HG03060 (cell line): Measurements from ENCODE around the gene NXN.
"Not testable (repeated sequence)": the region's sequence is repeated elsewhere in the genome, so short reads cannot be mapped to it uniquely, and the experiment has no call there.

Source experiments
- ATAC-seq: cut with Tn5 transposase; IDR thresholded peaks from one replicate; pipeline ENCODE4 v1.9.1; 2021; ENCODE audit warnings: low read depth, moderate number of reproducible peaks; ENCODE audit not compliant: unreplicated experiment

The NXN gene

DNA sequence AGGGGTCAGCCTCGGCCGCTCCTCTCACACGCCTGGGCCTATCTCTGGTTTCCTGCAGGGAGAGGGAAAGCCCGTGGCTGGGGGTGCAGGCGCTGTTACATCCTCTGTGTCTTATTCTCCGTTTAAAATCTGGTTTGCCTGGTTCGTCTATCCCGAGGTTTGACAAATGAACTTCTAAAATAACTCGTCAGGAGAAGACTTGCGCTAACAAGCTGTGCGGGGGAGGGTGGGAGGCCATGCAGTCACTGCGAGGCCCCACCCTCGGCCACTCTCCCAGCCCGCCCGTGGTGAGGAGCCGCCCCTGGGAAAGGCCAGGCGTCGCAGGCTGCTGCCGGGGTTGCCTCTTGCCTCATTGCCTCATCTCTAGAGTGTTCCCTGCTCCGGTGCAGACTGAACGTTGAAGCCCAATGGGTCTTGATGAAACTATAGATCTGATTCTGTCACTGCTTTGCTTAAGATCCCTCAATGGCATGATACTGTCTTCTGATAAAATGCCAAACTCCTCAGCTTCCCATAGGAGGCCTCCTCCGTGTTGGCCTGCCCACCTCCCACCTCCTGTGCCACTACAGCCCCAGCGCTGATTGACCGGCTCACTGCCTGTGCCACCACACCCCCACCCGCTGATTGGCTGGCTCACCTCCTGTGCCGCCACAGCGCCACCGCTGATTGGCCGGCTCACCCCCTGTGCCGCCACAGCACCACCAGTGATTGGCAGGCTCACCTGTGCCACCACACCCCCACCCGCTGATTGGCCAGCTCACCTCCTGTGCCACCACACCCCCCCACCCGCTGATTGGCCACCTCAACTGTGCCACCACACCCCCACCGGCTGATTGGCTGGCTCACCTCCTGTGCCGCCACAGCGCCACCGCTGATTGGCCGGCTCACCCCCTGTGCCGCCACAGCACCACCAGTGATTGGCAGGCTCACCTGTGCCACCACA, 189.4 kb downstream of the NXN start:
- ATAC-seq, result not testable (repeated sequence)

DNA sequence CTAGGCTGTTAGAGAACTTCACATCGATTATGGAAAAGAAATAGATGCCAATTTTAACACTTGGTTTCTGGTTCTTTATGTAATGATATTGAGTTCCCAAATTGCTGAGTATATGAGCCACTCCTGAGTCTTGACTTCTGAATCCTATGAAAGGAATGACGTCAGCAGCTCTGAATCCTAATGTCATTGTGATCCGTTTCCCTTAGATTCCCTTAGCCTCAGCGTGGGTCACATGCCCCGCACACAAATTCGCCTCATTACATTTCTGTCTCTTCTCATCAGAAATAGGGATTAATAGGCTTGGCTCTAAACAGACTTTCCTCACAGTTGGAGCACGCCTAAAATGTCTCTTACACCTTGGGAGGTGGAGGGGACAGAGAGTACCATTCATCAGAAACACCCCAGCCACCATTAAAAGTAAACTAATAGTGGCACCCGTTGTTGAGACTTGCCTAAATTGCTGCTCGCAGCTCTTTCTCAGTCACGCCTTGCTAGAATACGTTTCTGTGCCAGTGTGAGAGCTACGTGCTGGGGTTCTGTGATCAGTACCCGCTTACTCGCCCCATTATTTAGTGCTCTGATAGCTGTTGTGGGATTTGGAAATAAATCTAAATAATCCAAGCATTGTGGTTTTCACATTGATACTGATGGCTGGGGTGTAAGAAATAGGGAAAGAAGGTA, 190.3 kb downstream of the NXN start:
- ATAC-seq, result no peak

DNA sequence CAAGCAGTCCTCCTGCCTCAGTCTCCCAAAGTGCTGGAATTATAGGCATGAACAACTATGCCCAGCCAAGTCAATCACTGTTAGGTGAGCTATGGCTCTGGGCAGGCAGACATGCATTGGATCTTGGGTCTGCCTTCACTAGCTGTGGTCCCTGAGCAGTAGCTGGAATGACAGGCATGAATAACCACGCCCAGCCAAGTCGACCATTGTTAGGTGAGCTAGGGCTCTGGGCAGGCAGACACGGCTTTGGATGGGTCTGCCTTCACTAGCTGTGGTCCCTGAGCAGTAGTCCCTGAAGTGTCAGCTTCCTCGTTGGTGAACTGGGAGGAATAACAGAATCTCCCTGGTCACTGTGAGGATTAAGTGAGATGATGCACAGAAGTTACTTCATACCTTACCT, 191.0 kb downstream of the NXN start:
- ATAC-seq, result no peak

DNA sequence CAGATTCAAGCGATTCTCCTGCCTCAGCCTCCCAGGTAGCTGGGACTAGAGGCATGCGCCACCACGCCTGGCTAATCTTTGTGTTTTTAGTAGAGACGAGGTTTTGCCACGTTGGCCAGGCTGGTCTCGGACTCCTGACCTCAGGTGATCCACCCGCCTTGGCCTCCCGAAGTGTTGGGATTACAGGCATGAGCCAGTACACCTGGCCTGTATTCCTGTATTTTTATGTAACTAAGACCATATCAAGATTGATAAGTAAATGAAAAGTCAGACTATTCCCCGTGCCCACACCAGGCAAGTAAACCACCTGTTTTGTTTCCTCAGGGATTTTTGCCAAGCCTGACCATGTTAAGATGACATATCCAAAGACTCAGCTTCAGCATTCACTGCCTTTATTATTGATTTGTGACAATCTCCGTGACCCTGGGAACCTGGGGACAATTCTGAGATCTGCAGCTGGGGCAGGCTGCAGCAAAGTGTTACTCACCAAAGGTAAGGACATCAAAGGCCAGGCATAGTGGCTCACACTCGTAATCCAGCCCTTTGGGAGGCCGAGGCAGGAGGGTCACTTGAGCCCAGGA, 191.8 kb downstream of the NXN start:
- ATAC-seq, result no peak

DNA sequence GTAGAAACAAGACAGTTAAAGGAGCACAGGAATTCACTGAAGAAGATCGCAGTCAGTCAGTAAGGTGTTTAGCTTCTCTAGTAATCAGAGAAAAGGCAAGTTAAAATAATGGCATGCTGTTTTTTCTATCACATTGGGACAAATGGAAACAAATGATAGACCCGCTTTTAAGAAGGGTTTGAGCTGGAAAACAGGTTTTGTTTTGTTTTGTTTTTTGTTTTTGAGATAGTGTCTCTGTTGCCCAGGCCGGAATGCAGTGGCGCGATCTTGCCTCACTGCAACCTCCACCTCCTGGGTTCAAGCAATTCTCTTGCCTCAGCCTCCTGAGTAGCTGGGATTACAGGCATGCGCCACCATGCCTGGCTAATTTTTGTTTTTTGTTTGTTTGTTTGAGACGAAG, 193.7 kb downstream of the NXN start:
- not testable (repeated sequence) for ATAC-seq

DNA sequence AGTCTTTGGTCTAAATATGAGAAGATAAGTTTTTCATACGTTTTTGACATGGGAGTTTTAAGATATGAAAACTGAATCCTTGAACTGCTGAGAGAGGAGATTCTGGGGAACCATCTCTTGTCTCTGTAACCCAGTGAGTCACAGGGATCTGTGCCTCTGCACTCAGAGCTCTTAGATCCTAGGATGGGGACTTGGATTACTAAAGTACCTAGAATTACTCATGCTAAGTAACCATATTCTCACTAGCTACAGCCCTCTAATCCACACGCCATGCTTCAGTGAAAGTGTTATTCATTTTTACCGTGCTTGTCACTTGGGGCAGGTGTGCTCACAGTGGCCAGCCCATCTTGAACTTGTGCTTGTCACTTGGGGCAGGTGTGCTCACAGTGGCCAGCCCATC, 195.4 kb downstream of the NXN start:
- ATAC-seq, result no peak

DNA sequence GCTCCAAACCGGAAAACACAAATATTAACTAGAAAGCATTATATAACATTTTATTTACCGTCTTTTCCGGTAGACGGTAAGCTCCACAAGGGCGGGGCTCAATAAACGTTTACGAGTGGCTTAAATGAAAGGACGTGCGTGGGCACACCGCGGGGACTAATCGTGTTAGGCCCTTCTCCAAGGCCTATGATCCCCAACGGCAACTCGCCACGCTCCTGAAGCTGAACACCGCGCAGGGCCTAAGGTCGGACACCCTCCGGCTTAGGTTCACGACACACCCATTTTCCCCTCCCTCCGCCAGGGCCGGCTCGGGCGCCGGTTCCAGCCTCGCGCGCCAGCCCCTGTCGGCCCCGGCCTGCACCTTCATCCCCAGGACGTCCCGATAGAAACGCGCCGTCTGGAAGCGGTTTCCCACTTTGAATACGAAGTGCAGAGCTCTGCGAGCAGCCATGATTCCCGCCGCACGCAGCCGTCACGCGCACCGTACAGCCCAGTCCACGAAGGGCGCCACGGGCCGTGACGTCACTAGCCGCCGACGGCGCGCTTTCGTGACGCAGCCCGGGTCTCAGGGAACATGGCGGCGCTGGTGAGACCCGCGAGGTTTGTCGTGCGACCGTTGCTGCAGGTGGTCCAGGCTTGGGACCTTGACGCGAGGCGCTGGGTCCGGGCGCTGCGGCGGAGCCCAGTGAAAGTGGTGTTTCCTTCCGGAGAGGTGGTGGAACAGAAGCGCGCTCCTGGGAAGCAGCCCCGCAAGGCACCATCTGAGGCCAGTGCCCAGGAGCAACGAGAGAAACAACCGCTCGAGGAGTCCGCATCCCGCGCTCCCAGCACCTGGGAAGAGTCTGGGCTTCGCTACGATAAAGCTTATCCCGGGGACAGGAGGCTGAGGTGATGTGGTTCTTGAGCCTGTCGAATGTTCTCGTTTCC, 197.5 kb downstream of the NXN start, which contains the start of the genes GLOD4 and MRM3:
GLOD4 (minus strand) TSS at position 476 of the 927 bp plus-strand sequence; CDS start at position 451, 25 bp downstream.
MRM3 (plus strand) TSS at position 549 of the 927 bp plus-strand sequence; CDS start at position 575, 26 bp downstream.
- ATAC-seq, result peak; percentile 54

DNA sequence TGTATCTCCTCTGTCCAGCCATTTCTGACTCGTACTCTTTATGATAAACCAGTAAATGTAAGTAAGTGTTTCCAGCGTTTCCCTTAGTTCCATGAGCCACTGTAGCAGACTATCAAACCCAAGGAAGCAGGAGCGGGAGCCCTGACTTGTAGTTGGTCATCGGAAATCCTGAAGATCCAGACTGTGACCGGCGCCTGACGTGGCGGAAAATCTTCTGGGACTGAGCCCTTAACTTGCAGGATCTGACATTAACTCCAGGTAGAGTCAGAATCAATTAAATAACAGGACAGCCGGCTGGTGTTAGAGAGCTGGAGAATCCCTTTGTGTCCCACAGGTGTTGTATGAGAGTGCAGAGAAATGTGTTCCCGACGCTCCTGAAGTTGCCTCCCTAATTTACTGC, 201.5 kb downstream of the NXN start:
- no peak for ATAC-seq

DNA sequence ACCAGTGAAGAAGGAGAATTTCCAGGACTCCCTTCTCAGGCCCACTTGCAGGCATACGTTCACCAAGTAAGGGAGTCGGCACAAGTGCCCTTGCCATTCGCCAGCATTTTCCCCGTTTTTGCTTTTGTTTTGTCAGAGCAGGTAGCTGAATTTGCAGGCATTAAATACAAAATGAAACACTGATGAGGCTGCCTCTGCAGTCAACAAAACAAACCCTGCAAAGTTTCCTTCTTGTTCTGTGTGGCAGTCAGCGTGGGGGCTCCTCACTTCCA, 205.3 kb downstream of the NXN start:
- ATAC-seq, result no peak

DNA sequence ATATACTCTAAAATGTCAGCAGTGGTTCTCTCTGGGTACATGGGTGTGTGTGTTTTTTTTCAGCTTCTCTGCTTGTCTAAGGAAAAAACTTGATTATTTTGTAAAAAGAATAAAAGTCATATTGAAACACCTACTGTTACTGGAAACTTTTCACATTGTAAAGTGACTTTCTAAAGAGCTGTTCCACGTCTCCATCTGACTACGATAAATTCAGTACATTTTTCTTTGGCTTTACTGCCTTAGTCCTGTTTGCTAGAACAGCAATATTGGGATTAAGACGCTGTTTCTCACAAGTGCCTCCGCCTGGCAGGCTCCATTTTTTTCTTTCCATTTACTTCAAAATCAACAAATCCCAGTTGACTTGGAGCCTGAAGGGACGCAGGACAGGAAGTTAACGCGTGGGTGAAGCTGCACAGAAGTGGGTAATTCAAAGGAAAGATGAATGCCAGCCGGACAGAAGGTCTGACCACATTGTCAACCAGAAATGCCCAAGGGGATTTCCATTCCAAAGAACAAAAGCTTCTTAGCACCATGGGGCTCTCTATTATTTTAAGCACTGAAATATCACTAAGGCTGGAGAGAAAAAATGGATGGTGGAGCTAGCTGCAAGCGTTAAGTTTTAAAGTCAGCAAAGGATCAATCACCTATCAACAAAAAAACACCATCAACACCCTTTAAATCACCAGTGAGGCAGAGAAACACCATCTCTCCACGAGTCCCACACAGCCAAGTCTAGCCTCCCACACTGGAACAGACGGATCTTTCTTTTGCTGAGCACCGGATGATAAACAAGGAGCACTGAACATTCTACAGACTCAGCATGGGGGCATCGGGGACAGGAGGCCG, 205.9 kb downstream of the NXN start:
- ATAC-seq, result no peak

DNA sequence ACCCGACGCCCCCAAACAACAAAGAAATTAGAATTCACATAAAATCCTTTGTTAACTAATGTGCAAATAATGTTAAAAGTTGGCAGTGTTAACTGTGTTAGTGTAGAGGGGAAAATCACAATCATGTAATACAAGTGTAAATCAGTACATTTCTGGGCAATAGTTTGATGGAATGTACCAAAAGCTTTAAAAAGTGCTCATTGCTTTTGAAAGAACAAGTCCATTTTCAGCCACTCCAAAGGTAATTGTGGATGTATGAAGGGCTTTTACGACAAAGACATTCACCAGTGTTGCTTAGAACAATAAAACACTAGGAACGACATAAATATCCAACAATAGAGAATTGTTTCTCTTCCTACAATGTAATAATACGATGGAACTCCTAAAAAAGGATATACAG, 206.6 kb downstream of the NXN start:
- no peak for ATAC-seq

DNA sequence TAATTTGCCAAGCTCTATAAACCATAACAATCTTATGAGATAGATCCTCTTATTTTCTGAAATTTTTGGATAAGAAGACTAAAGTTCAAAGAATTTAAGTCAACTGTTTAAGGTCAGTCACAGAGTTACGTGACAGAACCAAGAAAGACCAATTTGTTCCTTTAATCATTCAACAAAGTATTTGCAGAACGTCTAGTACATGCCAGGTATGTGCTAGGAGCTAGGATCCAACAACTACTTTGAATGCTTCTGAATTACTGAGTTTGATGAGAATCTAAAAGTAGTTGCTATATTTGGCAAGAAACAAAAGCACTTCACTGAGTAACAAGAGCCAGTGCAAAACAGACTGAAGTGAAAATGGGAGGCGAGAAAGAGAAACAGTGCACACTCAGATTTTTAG, 212.5 kb downstream of the NXN start:
- no peak for ATAC-seq

DNA sequence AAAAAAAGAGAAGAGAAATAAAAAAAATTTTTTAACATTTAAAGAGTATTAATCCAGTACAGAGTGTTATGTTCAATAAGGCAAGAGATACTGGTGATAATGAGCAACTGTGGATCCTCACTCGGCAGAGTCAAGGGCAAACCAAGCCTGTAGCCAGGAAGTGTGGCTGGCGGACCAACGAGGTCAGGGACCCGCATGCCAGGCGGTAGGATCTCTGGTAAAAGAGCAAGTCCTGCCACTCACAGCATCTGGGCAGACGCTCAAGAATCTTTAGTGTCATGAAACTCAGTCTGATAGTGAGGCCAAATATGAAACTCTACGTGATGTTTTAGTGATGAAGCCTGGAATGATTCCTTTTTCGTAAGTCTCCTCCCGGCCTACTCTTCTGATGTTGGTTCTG, 219.2 kb downstream of the NXN start:
- no peak for ATAC-seq

DNA sequence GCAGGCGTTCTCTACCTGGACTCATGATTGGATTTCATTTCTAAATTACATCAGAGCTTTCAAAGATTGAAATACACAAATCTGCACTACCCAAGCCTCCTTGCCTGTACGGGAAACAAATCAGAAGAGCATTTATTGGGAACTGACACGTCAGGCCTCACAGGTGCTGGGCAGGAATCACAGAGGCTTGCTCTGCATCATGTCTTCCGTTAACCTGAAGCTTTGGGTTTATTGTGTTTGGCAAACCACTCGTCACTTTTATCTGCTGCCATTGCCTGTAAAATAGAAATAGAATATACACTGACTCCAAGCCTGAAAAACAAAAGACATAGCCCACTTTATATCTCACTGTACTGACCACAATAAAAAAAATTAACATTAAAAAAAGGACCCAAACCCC, 219.6 kb downstream of the NXN start:
- ATAC-seq, result no peak

DNA sequence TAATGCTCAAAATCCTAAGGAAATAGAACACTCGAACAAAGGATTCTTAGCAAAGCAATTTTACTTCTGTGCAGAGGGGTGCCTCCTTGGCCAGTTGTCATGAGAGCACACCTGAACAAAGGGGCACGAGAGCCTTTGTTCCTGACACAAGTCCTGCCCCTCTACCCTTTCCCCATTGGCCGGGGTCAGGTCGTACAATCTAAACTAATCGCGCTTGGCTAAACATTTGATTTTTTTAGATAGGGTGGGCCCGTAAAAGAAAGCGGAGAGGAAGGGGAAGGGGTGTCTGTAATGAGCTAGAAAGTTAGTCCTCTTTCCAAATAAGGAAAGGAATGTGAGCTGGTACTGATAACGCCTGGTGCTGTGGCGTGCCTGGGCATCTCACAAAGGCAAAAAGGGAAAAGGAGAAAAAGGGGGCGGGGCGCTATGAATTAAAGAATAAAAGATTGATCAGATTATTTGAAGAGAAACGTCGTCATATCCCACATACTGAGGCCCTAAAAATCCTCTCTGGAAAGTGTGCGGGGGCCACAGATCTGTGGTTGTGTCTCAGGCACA, 223.5 kb downstream of the NXN start:
- not testable (repeated sequence) for ATAC-seq

DNA sequence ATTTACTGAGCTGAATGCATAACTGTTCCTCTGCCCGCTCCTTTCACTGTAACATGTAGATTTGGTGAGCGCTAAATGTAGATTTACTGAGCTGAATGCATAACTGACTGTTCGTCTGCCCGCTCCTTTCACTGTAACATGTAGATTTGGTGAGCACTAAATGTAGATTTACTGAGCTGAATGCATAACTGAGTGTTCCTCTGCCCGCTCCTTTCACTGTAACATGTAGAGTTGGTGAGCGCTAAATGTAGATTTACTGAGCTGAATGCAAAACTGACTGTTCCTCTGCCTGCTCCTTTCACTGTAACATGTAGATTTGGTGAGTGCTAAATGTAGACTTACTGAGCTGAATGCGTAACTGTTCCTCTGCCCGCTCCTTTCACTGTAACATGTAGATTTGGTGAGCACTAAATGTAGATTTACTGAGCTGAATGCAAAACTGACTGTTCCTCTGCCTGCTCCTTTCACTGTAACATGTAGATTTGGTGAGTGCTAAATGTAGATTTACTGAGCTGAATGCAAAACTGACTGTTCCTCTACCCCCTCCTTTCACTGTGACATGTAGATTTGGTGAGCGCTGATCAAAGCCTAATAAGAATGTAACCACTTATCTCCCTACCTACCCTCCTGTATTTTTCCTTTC, 224.1 kb downstream of the NXN start:
- ATAC-seq, result not testable (repeated sequence)

DNA sequence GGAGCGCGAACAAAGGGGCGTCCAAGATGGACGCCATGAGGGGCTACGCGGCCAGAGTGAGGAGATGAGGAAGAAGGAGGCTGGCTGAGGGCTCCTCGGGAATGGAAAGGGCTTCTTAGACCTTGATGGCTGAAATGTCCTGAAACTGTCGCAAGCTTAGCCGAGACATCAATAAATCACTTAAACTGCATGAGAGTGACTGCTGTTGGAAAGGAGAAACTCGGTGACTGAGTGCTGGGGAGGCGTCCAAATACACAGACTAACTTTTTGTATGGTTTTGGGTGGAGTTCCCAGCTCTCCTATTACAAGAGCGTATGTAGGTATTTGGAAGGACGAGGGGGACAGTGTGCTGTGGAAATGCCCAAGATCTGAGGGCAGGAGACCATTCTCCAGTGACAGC, 226.2 kb downstream of the NXN start:
- no peak for ATAC-seq

DNA sequence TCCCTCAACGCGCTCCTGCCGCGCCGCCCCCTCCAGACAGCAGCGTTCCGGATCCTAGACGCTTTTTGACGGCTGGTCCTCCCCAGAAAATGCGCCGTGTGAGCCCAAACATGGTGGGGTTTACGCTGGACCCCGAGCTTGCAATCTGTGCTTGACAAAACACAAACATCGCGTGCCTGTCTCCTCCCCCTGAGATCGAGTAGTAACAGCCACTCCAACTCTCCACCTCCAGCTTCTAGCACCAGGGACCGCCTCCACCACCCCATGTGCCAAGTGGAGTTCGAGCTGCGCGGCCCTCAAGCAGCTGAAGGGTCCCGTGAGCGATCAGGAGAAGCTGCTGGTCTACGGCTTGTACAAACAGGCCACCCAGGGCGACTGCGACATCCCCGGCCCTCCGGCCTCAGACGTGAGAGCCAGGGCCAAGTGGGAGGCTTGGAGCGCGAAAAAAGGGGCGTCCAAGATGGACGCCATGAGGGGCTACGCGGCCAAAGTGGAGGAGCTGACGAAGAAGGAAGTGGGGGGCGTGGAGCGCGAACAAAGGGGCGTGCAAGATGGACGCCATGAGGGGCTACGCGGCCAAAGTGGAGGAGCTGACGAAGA, 226.9 kb downstream of the NXN start:
- ATAC-seq, result peak; percentile 9
